HG02642 (cell line): Measurements from ENCODE around the gene CLIP2.
A peak's percentile ranks its signal among the peaks of the same experiment; 100 is the strongest.
"Not testable (repeated sequence)": the region's sequence is repeated elsewhere in the genome, so short reads cannot be mapped to it uniquely, and the experiment has no call there.

Experiments used
- ATAC-seq: cut with Tn5 transposase; IDR thresholded peaks from one replicate; pipeline ENCODE4 v1.9.1; 2021; ENCODE audit warnings: mild to moderate bottlenecking; ENCODE audit not compliant: unreplicated experiment, poor library complexity

CLIP2 gene

GRCh38 chr7:74289018-74289658, at the start of gene CLIP2:
TSS of gene CLIP2 (plus strand) at chr7:74289407. CDS start at chr7:74317547, 28,140 bp downstream.
- peak; percentile 58 for ATAC-seq

DNA sequence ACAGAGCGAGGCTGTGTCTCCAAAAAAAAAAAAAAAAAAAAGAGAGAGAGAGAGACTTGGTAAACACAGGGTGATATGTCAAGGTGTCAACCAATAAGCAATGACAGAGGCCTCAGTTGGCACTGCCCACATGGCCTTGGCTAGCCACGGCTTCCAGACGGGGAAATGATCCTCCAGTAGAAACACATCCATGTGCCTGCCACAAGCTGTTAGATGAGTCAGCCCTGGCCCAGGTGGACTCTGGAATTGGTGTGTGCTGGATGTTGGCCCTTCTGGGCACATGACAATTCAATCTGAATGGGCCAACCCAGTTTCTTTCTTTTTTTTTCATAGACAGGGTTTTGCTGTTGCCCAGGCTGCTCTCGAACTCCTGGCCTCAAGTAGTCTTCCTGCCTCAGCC, 48.7 kb upstream of the CLIP2 start:
- ATAC-seq, result no peak

- no peak for ATAC-seq
Measured at GRCh38 chr7:74242122-74242443, 47.1 kb upstream of the CLIP2 start.

DNA sequence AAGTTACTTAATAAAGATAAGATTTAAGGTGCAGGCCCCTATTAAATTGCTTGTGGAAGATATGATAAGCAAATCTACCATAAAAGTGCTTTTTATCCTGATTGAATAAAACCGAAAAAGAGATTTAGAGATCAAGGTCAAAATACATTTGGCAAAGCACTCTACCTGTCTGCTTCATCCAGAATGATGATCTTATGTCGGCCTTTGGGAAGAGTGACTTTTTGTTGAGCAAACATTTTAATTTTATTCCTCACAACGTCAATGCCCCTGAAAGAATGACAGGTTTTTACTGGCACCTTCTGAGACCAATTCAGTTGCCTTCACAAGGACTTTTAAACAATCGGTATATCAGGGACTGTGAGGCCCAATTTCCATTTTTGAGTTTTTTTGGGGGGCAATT, 42.7 kb upstream of the CLIP2 start:
- no peak for ATAC-seq

- ATAC-seq, result no peak
Measured at GRCh38 chr7:74248156-74248555, 41.1 kb upstream of the CLIP2 start.

DNA sequence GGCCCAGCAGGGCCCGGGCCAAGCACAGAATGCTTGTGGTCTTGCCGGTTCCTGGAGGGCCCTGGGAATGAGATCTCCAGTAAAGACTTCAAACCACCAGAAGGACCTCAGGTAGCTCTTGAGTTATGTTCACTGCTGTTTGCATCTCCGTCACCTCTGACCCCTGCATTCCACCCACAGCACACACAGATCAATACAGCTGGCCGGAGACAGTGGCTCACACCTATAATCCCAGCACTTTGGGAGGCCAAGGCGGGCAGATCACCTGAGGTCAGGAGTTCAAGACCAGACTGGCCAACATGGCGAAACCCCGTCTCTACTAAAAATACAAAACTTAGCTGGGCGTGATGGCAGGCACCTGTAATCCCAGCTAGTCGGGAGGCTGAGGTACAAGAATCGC, 40.1 kb upstream of the CLIP2 start:
- not testable (repeated sequence) for ATAC-seq

GRCh38 chr7:74252893-74253292, 36.3 kb upstream of the CLIP2 start:
- ATAC-seq, result no peak

- ATAC-seq, result no peak
Measured at GRCh38 chr7:74253331-74253730, 35.9 kb upstream of the CLIP2 start.

GRCh38 chr7:74253835-74254128, 35.4 kb upstream of the CLIP2 start:
- ATAC-seq, result no peak

GRCh38 chr7:74254129-74254857, 34.9 kb upstream of the CLIP2 start, which contains the start of gene RFC2:
TSS of gene RFC2 (minus strand) at chr7:74254399. CDS start at chr7:74254383, 16 bp downstream.
- peak; percentile 88 for ATAC-seq

GRCh38 chr7:74254858-74255379, 34.3 kb upstream of the CLIP2 start:
- ATAC-seq, result peak; percentile 2

GRCh38 chr7:74255461-74255860, 33.7 kb upstream of the CLIP2 start:
- ATAC-seq, result not testable (repeated sequence)

GRCh38 chr7:74256491-74257408, 32.5 kb upstream of the CLIP2 start:
- ATAC-seq, result no peak

DNA sequence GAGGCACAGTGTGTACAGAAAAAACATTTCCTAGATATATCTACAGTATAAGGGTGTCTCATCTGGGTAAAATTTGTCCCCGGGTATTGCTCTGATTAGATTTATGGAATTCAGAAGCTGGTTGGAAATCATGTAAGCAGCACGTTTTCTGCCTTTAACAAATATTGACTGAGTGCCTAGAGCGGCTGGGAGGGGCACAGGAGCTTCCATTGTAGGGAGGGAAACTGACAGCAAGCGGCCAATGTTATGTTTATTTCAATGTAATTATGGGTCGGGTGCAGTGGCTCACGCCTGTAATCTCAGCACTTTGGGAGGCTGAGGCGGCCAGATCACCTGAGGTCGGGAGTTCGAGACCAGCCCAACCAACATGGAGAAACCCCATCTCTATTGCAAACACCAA, 30.6 kb upstream of the CLIP2 start:
- ATAC-seq, result no peak

DNA sequence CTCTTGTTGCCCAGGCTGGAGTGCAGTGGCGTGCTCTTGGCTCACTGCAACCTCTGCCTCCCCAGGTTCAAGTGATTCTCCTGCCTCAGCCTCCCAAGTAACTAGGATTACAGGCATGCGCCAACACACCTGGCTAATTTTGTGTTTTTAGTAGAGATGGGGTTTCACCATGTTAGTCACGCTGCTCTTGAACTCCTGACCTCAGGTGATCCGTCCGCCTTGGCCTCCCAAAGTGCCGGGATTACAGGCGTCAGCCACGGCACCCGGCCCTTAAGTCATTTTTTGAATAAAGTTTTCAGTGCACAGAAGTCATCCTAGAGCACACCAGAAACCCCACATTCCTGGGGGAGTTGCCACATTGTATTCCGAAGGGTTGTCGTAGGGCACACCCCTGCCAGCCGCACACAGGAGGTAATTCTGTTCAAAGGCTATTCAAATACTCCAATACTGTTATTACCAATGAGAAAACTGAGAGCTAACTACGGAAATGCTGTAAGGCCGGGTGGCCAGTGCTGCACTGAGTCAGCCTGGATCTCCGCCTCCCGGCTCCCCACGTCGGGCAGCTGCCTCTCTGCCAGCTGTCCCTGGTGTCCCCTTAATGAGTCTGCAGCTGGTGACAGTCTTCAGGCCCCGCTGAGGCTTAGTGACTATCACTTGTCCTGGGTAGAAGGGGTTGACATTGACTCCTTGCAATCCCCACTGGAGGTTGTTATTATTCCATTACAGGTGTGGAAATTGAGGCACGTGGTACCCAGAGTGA, 26.4 kb upstream of the CLIP2 start:
- ATAC-seq, result no peak

DNA sequence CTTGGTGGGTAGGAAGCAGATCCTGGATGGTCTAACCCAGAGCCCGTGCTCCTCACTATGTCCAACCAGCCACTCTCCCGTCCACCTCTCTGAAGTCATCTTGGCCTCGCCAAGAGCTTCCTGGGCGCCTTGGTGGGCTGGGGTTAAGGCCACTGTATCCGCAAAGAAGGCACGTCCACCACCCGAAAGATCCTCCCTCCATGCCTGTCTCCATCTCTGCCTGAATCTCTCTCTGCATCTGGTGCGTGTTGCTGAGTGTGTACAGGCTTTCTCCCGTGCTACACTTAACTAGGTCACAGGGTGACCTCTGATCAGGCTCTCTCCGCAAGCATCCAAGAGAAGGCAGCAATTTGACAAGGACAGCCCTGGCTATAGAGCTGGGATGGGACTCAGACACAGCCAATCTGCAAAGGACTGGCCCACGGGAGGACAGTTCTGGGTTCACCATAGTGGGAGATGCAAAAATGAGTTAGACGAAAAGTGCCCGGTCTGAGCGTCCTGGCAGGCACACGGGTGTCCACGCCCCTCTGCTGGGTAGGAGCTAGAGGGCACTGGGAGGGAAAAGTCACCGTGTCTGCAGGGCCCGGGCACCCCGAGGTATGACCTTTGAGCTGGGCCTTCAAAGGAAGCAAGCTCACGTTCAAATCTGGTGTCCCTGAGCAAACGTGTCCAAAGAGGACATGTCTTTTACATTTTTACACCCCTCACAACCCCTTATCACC, 25.6 kb upstream of the CLIP2 start:
- no peak for ATAC-seq

GRCh38 chr7:74266191-74266963, 22.8 kb upstream of the CLIP2 start:
- ATAC-seq, result no peak

DNA sequence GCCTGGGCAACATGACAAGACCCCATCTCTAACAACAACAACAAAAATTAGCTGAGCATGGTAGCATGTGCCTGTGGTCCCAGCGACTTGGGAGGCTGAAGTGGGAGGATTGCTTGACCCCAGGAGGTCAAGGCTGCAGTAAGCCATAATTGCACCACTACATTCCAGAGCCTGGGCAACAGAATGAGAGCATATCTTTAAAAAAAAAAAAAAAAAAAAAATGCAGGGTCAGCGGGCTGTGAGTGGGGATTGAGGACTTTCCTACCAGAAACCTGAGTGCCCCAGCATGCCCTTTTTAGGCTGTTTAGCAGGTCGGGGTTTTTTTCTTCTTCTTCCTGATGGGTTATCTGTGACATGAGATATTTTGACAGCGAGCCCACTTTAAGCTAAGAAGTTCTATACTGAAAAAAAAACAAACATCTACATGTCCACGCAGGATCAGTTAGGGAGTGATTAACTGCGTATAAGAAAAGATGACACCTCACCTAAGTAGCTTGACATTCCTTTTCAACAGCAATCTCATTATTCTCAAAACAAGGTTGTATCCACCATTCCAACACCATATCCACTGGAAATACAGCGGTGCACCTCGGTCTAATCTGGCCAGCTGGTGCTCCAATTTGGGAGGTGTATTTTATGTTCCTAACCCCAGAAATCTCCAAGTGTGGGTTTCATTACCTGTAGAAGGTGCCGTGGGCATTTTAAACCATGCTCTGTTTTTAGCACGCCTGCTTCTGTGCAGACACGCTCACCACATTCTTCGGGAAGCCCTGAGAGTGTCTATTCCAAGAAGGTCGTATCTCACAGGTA, 21.2 kb upstream of the CLIP2 start:
- no peak for ATAC-seq
